ENCODE data around the gene PARD3. TPM values are rescaled to one million over a fixed set of nuclear protein-coding genes. Genes with fewer than 3 reads are reported as not detected.

The PARD3 gene
- total and polyA plus RNA-seq, 2 donors from 2014 or later: 21.1 to 47.5 TPM

DNA sequence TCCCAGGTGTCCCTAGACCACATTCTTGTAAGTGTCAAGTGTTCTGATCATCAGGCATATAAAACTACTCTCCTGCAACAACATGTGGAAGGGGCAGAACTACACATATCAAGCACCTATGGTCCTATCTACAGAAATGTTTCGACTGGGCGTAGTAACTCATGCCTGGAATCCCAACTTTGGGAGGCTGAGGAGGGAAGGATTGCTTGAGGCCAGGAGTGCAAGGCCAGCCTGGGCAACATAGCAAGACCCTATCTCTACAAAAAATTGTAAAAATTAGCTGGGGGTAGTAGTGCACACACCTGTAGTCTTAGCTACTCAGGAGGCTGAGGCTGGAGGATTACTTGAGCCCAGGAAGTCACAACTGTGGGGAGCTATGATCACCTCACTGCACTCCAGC lies 244.2 kb downstream of the PARD3 start:
- Histone ChIP-seq H3K27me3 (ENCODE audit: control insufficient read depth, insufficient read depth, low read length) (no peaks in the 10 kb centered on the region), H3K4me3 (ENCODE audit: low read length in 3 of 3) (no peak overlapping the region), H3K36me3 (ENCODE audit: control insufficient read depth in 2 of 3, insufficient read depth in 3 of 3, low read length in 3 of 3) (no peaks in the 10 kb centered on the region), H3K27ac (ENCODE audit: low read depth in 2 of 2, low read length in 2 of 2) (no peak overlapping the region), H3K9ac (ENCODE audit: low read length in 3 of 3) (no peak overlapping the region), H3K4me1 (ENCODE audit: control insufficient read depth in 2 of 3, insufficient read depth in 2 of 3, low read depth in 1 of 3, low read length in 3 of 3) (no peaks in the 10 kb centered on the region), H3K9me3 (ENCODE audit: control insufficient read depth in 2 of 3, insufficient read depth in 1 of 3, low read length in 3 of 3) (no peaks in the 10 kb centered on the region)
- FAIRE-seq (no peak), DNase-seq (no peak)
- intact Hi-C loops (cut with DNase I): no loop called here
- TF ChIP-seq, protein P1, sequence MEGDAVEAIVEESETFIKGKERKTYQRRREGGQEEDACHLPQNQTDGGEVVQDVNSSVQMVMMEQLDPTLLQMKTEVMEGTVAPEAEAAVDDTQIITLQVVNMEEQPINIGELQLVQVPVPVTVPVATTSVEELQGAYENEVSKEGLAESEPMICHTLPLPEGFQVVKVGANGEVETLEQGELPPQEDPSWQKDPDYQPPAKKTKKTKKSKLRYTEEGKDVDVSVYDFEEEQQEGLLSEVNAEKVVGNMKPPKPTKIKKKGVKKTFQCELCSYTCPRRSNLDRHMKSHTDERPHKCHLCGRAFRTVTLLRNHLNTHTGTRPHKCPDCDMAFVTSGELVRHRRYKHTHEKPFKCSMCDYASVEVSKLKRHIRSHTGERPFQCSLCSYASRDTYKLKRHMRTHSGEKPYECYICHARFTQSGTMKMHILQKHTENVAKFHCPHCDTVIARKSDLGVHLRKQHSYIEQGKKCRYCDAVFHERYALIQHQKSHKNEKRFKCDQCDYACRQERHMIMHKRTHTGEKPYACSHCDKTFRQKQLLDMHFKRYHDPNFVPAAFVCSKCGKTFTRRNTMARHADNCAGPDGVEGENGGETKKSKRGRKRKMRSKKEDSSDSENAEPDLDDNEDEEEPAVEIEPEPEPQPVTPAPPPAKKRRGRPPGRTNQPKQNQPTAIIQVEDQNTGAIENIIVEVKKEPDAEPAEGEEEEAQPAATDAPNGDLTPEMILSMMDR (IDR thresholded peaks at IDR 0.05; ENCODE audit: borderline replicate concordance, extremely low read depth, insufficient read depth): no peak

DNA sequence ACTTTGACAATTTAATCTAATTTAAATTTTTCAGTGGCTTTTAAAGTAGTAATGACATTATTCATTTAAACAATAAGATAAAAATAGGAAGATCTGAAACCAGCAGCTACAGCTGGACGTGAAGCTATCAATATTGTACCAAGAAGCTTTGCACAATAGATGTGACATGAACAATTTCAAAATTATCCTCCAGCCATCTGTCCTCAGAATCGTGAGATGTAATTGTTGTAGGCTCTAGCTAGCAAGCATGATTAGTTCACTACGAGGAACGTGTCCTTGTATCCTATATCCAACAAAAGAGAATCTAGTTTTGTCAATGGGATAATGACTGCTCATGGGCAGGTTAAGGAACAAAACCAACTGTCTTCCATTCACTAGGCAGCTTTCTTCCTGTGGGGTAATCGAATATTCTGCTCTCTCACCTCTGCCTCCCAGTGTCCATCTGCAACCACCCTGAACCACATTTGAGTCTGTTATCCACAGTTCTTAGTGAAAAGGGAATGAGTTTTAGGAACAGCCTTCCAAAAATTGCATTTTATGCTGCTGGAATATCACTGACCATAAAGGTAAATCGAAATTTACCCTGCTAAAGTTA lies 247.3 kb downstream of the PARD3 start:
- Histone ChIP-seq H3K9ac (ENCODE audit: low read length in 3 of 3) (no peak overlapping the region), H3K36me3 (ENCODE audit: control insufficient read depth in 2 of 3, insufficient read depth in 3 of 3, low read length in 3 of 3) (no peaks in the 10 kb centered on the region), H3K27ac (ENCODE audit: low read depth in 2 of 2, low read length in 2 of 2) (no peak overlapping the region), H3K27me3 (ENCODE audit: control insufficient read depth, insufficient read depth, low read length) (no peaks in the 10 kb centered on the region), H3K9me3 (ENCODE audit: control insufficient read depth in 2 of 3, insufficient read depth in 1 of 3, low read length in 3 of 3) (no peaks in the 10 kb centered on the region), H3K4me1 (ENCODE audit: control insufficient read depth in 2 of 3, insufficient read depth in 2 of 3, low read depth in 1 of 3, low read length in 3 of 3) (no peaks in the 10 kb centered on the region), H3K4me3 (ENCODE audit: low read length in 3 of 3) (no peak overlapping the region)
- FAIRE-seq (no peak), DNase-seq (no peak)
- TF ChIP-seq, protein P1 (IDR thresholded peaks at IDR 0.05; ENCODE audit: borderline replicate concordance, extremely low read depth, insufficient read depth): no peak
- intact Hi-C loops (cut with DNase I): no loop called here

DNA sequence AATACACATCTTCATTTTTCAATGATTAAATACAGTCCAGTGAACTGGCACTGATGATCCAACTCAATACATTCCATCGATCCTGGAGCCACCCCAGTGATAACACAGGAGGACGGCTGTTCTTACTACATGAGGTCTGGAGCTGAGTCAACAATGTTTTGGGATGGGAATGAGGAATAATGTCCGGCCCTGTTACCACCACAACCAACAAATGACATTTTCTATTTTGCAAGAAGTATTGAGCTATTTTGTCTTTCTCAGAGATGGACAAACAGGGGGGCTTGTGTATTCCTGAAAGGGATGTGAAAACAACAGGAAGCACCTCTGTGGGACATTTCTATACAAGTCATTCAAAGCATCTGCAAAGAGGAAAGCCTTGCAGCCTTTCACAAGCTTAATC lies 249.2 kb downstream of the PARD3 start:
- TF ChIP-seq, protein P1 (IDR thresholded peaks at IDR 0.05; ENCODE audit: borderline replicate concordance, extremely low read depth, insufficient read depth): no peak
- intact Hi-C loops (cut with DNase I): no loop called here
- DNase-seq (no peak), FAIRE-seq (no peak)
- H3K36me3 ChIP-seq (ENCODE audit: control insufficient read depth in 2 of 3, insufficient read depth in 3 of 3, low read length in 3 of 3): no peaks in the 10 kb centered on the region
- no peak overlapping the region for H3K4me3 ChIP-seq (ENCODE audit: low read length in 3 of 3)
- no peaks in the 10 kb centered on the region for H3K4me1 ChIP-seq (ENCODE audit: control insufficient read depth in 2 of 3, insufficient read depth in 2 of 3, low read depth in 1 of 3, low read length in 3 of 3)
- no peaks in the 10 kb centered on the region for H3K9me3 ChIP-seq (ENCODE audit: control insufficient read depth in 2 of 3, insufficient read depth in 1 of 3, low read length in 3 of 3)
- no peak overlapping the region for H3K9ac ChIP-seq (ENCODE audit: low read length in 3 of 3)
- H3K27ac ChIP-seq (ENCODE audit: low read depth in 2 of 2, low read length in 2 of 2): no peak overlapping the region
- no peaks in the 10 kb centered on the region for H3K27me3 ChIP-seq (ENCODE audit: control insufficient read depth, insufficient read depth, low read length)

DNA sequence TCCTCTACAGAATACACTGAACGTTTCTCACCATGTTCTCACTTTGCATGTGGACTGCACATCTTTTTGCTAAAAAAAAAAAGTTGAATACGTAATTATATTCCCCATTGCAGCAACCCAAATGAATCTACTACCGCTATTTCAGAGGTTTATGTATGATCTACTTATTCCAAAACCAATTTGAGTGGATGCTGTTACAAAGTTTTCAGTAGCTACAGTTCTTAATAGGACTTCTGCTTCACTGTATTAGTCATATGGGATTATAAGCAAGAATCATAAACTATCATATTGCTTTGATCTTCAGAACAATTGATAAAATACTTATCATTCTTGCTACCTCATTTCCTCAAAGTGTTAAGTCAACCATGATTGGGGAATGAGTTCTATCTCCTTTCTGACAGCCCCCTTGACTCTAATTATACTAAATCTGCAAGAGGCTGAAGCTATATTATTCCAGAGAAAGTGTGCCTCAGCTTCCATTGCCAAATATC lies 257.0 kb downstream of the PARD3 start:
- no peaks in the 10 kb centered on the region for H3K4me1 ChIP-seq (ENCODE audit: control insufficient read depth in 2 of 3, insufficient read depth in 2 of 3, low read depth in 1 of 3, low read length in 3 of 3)
- H3K4me3 ChIP-seq (ENCODE audit: low read length in 3 of 3): no peak overlapping the region
- no peak overlapping the region for H3K9ac ChIP-seq (ENCODE audit: low read length in 3 of 3)
- no peaks in the 10 kb centered on the region for H3K36me3 ChIP-seq (ENCODE audit: control insufficient read depth in 2 of 3, insufficient read depth in 3 of 3, low read length in 3 of 3)
- DNase-seq: no peak
- no peaks in the 10 kb centered on the region for H3K27me3 ChIP-seq (ENCODE audit: control insufficient read depth, insufficient read depth, low read length)
- intact Hi-C loops (cut with DNase I): no loop called here
- TF ChIP-seq, protein P1 (IDR thresholded peaks at IDR 0.05; ENCODE audit: borderline replicate concordance, extremely low read depth, insufficient read depth): no peak
- H3K9me3 ChIP-seq (ENCODE audit: control insufficient read depth in 2 of 3, insufficient read depth in 1 of 3, low read length in 3 of 3): no peaks in the 10 kb centered on the region
- H3K27ac ChIP-seq (ENCODE audit: low read depth in 2 of 2, low read length in 2 of 2): no peak overlapping the region
- FAIRE-seq: no peak

All from kidney (tissue), 14 donors.